Mesenchymal stem cell (in vitro differentiated cells and primary cell): ENCODE measurements around the gene SERGEF.

Experiments used
- DNase-seq: peaks from one replicate; pipeline ENCODE4 v3.0.0-alpha.2; 2013
- H2AFZ ChIP-seq: one replicate; pipeline ENCODE4 v1.6.1; 2013; ENCODE audit warnings: low read depth, mild to moderate bottlenecking, control low read depth, inconsistent platforms, low read length, moderate library complexity
- H2AK5ac ChIP-seq: 2 replicates; pipeline ENCODE4 v1.6.1; 2013; ENCODE audit warnings: low read length, moderate library complexity, mild to moderate bottlenecking, inconsistent platforms; ENCODE audit not compliant: severe bottlenecking
- H2BK120ac ChIP-seq: one replicate; pipeline ENCODE4 v1.6.1; 2013; ENCODE audit warnings: low read depth, mild to moderate bottlenecking, inconsistent platforms, low read length, moderate library complexity
- H2BK12ac ChIP-seq, 2 experiments: one replicate each; pipeline ENCODE4 v1.6.1; 2013; ENCODE audit warnings: inconsistent platforms in 2 of 2, low read length in 2 of 2, mild to moderate bottlenecking in 2 of 2, moderate library complexity in 2 of 2, control low read depth in 1 of 2
- H2BK15ac ChIP-seq: one replicate; pipeline ENCODE4 v1.6.1; 2013; ENCODE audit warnings: mild to moderate bottlenecking, low read depth, inconsistent platforms; ENCODE audit not compliant: poor library complexity, severe bottlenecking
- H2BK5ac ChIP-seq: 2 replicates; pipeline ENCODE4 v1.6.1; 2013; ENCODE audit warnings: low read depth, mild to moderate bottlenecking, low read length, control low read depth, inconsistent platforms; ENCODE audit not compliant: poor library complexity, severe bottlenecking
- H3K14ac ChIP-seq, 2 experiments: one replicate each; pipeline ENCODE4 v1.6.1; 2013; ENCODE audit warnings: inconsistent platforms in 2 of 2, low read length in 2 of 2, control low read depth in 1 of 2, mild to moderate bottlenecking in 1 of 2, moderate library complexity in 1 of 2
- H3K18ac ChIP-seq, 2 experiments: one replicate each; pipeline ENCODE4 v1.6.1; 2013; ENCODE audit warnings: inconsistent platforms in 2 of 2, low read length in 2 of 2, control low read depth in 1 of 2, low read depth in 1 of 2, mild to moderate bottlenecking in 1 of 2
- H3K23ac ChIP-seq, 2 experiments: one replicate each; pipeline ENCODE4 v1.6.1; 2013; ENCODE audit warnings: inconsistent platforms in 2 of 2, low read length in 2 of 2, mild to moderate bottlenecking in 2 of 2, moderate library complexity in 2 of 2, control low read depth in 1 of 2
- H3K27ac ChIP-seq: 2 replicates; pipeline ENCODE4 v1.5.1; 2013; ENCODE audit warnings: mild to moderate bottlenecking, moderate library complexity, low read length, control low read depth, inconsistent platforms; ENCODE audit not compliant: poor library complexity, severe bottlenecking
- H3K27me3 ChIP-seq, 2 experiments: 2 replicates each; pipeline versions ENCODE4 v1.6.1 to v1.7.0; 2013; ENCODE audit warnings: low read length in 2 of 2, mild to moderate bottlenecking in 2 of 2, moderate library complexity in 2 of 2, control low read depth in 1 of 2, inconsistent platforms in 1 of 2; ENCODE audit not compliant: control insufficient read depth in 1 of 2, insufficient read depth in 1 of 2
- H3K36me3 ChIP-seq, 2 experiments: 2 replicates each; pipeline versions ENCODE4 v1.6.1 to v1.7.0; 2013; ENCODE audit warnings: low read length in 2 of 2, control low read depth in 1 of 2, inconsistent platforms in 1 of 2, low read depth in 1 of 2, mild to moderate bottlenecking in 1 of 2; ENCODE audit not compliant: insufficient read depth in 2 of 2, control insufficient read depth in 1 of 2
- H3K4ac ChIP-seq, 2 experiments: one replicate each; pipeline ENCODE4 v1.6.1; 2013; ENCODE audit warnings: inconsistent platforms in 2 of 2, low read length in 2 of 2, mild to moderate bottlenecking in 2 of 2, moderate library complexity in 2 of 2, control low read depth in 1 of 2, low read depth in 1 of 2
- H3K4me1 ChIP-seq: 2 replicates; pipeline ENCODE4 v1.6.1; 2013; ENCODE audit warnings: low read depth, low read length, control low read depth; ENCODE audit not compliant: control insufficient read depth, insufficient read depth
- H3K4me2 ChIP-seq: 2 replicates; pipeline ENCODE4 v1.6.1; 2013; ENCODE audit warnings: low read length, mild to moderate bottlenecking, inconsistent platforms; ENCODE audit not compliant: poor library complexity, severe bottlenecking
- H3K4me3 ChIP-seq, 2 experiments: 2 replicates each; pipeline versions ENCODE4 v1.5.1 to v1.7.0; 2013; ENCODE audit warnings: low read length in 2 of 2, mild to moderate bottlenecking in 2 of 2, control low read depth in 1 of 2, low read depth in 1 of 2; ENCODE audit not compliant: insufficient read depth in 1 of 2
- H3K79me1 ChIP-seq: replicated peaks from 2 replicates; pipeline ENCODE4 v1.6.1; 2013; ENCODE audit warnings: mild to moderate bottlenecking, control low read depth, low read length, inconsistent platforms; ENCODE audit not compliant: poor library complexity, severe bottlenecking
- H3K9ac ChIP-seq: 2 replicates; pipeline ENCODE4 v1.7.0; 2013; ENCODE audit warnings: mild to moderate bottlenecking, low read length, moderate library complexity
- H3K9me3 ChIP-seq: 2 replicates; pipeline ENCODE4 v1.7.0; 2013; ENCODE audit warnings: mild to moderate bottlenecking, low read length; ENCODE audit not compliant: control insufficient read depth
- H4K8ac ChIP-seq: one replicate; pipeline ENCODE4 v1.6.1; 2013; ENCODE audit warnings: inconsistent platforms, mild to moderate bottlenecking, low read length, moderate library complexity
- H4K91ac ChIP-seq: one replicate; pipeline ENCODE4 v1.6.1; 2013; ENCODE audit warnings: mild to moderate bottlenecking, low read length, inconsistent platforms
- WGBS: methylation state at CpG from one replicate; pipeline ENCODE4 v1.1.7; 2013; ENCODE audit warnings: mixed read lengths; 5-methylcytosine and 5-hydroxymethylcytosine counted together

SERGEF gene

GRCh38 chr11:17922416-17922788 is 90.4 kb downstream of the SERGEF start:
- Histone ChIP-seq H3K27me3 (no peaks in the 10 kb centered on the region), H3K36me3 (peaks cover 0 to 3% of the 10 kb centered on the region in 2 experiments), H3K14ac (no peak overlapping the region), H3K79me1 (no peaks in the 10 kb centered on the region), H2BK12ac (no peak overlapping the region), H3K9me3 (no peaks in the 10 kb centered on the region), H3K18ac (no peak overlapping the region), H3K4ac (no peak overlapping the region), H3K23ac (no peak overlapping the region), H2BK5ac (no peak overlapping the region), H3K27ac (no peak overlapping the region), H2BK15ac (no peak overlapping the region), H3K4me2 (no peak overlapping the region), H3K9ac (no peak overlapping the region), H3K4me3 (no peak overlapping the region), H3K4me1 (peaks cover 3% of the 10 kb centered on the region), H2AFZ (no peak overlapping the region), H2BK120ac (no peak overlapping the region), H2AK5ac (no peak overlapping the region), H4K8ac (no peak overlapping the region), H4K91ac (no peak overlapping the region)
- WGBS, result 60% methylated on average over 2 of the region's 2 CpGs
- no peak for DNase-seq

DNA sequence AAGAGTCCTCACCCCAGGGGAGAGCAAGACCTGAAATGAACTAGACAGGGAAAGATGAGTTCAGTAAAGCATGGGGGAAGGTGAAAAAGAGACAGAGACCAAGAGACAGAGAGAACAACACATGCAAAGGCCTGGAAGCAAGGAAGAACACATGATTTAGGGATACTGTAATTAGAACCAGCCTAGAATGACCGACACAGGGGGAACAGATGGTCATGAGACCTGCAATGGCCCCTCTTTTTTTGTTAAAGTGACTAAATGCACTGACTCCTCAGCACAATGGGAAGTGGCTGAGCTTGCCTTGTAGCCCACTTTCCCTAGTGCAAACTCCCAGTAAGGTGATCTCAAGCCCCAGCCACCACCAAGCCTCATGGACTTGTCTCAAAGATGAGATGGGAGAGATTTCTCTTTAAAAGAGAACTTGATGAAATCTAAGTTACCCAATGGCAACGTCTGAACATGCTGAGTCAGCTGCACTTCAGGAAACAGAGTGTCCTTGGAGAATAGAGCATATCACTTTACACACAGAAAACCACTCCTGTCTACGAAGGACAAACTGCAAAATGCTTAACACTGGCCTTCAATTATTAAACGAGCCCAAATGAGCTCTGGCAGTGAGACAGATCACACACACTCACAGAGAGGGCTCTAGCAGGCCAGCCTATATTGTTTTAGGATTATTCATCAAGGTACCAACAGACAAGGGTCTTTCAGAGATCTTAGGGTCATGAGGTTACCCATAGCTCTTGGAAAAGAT is 91.0 kb downstream of the SERGEF start:
- H2AFZ ChIP-seq, result no peak overlapping the region
- no peak overlapping the region for H4K91ac ChIP-seq
- peak overlapping the region in 1 of 2 experiments; percentile 11 for H3K4ac ChIP-seq
- H2BK120ac ChIP-seq, result no peak overlapping the region
- 28% methylated on average over 4 of the region's 4 CpGs for WGBS
- H3K79me1 ChIP-seq, result no peaks in the 10 kb centered on the region
- H2BK12ac ChIP-seq, result no peak overlapping the region
- no peak overlapping the region for H2BK5ac ChIP-seq
- no peak overlapping the region for H3K4me2 ChIP-seq
- no peak overlapping the region for H3K18ac ChIP-seq
- peak; percentile 65 for DNase-seq
- no peak overlapping the region for H2AK5ac ChIP-seq
- no peaks in the 10 kb centered on the region for H3K27me3 ChIP-seq
- peaks cover 0 to 3% of the 10 kb centered on the region in 2 experiments for H3K36me3 ChIP-seq
- peak overlapping the region in 1 of 2 experiments; percentile 26 for H3K14ac ChIP-seq
- no peak overlapping the region for H3K27ac ChIP-seq
- H3K4me3 ChIP-seq, result peak overlapping the region in 1 of 2 experiments; percentile 5
- H3K9ac ChIP-seq, result no peak overlapping the region
- no peak overlapping the region for H3K23ac ChIP-seq
- H3K4me1 ChIP-seq, result peaks cover 3% of the 10 kb centered on the region
- no peak overlapping the region for H4K8ac ChIP-seq
- no peak overlapping the region for H2BK15ac ChIP-seq
- H3K9me3 ChIP-seq, result no peaks in the 10 kb centered on the region

DNA sequence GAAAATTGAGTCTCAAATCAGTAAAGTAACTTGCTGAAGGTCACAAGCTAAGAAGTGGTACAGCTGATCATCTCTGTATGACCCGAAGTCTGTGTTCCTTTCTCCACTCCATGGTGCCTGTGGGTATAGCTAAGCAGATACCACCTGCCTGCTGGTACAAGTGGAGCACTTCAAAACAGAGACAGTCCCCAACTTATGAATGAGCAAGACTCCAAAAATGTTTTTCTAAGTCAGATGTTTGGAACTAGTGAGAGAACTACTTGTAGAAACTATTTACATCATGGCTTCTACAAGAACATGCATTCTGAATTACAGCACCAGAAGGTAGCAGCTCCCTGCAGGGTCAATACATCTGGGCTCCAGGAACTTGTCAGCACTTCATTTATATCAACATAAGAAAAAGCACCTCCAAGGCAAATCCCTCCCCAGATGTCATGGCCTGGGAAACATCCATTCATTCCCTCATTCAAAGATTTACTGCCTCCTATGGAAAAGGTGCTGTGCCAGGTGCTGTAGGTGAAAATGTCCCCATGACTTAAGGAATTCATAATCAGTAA is 94.7 kb downstream of the SERGEF start:
- Histone ChIP-seq H2BK5ac (no peak overlapping the region), H3K4me1 (peaks cover 1% of the 10 kb centered on the region), H3K27ac (no peak overlapping the region), H2AFZ (no peak overlapping the region), H2AK5ac (no peak overlapping the region), H3K4ac (no peak overlapping the region), H3K79me1 (no peaks in the 10 kb centered on the region), H2BK15ac (no peak overlapping the region), H3K14ac (no peak overlapping the region), H4K8ac (no peak overlapping the region), H3K18ac (no peak overlapping the region), H3K9ac (no peak overlapping the region), H2BK120ac (no peak overlapping the region), H2BK12ac (no peak overlapping the region), H3K9me3 (no peaks in the 10 kb centered on the region), H3K23ac (no peak overlapping the region), H3K27me3 (no peaks in the 10 kb centered on the region), H3K36me3 (peaks cover 0 to 3% of the 10 kb centered on the region in 2 experiments), H3K4me2 (no peak overlapping the region), H3K4me3 (no peak overlapping the region), H4K91ac (no peak overlapping the region)
- WGBS, result 94% methylated on average over 1 of the region's 1 CpG
- no peak for DNase-seq

DNA sequence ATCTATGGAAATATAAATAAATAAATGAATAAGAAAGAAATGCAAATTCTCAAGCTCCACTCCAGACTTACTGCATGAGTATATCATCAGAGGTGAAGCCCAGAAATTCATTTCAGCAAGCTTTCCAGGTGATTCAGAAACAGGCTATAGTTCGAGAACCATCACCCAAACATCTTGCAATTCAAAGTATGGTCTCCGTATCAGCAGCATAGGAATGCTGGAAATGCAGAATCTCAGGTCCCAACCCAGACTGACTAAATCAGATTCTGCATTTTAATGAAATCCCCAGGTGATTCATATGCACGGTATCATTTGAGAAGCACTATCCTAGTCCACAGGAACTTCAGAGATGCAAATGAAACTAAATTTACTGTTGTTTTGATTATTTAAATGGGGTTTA is 95.3 kb downstream of the SERGEF start:
- Histone ChIP-seq H2BK15ac (no peak overlapping the region), H3K79me1 (no peaks in the 10 kb centered on the region), H2BK12ac (no peak overlapping the region), H3K9ac (no peak overlapping the region), H3K9me3 (no peaks in the 10 kb centered on the region), H3K14ac (no peak overlapping the region), H2BK120ac (no peak overlapping the region), H4K91ac (no peak overlapping the region), H2BK5ac (no peak overlapping the region), H2AK5ac (no peak overlapping the region), H3K27ac (no peak overlapping the region), H3K27me3 (no peaks in the 10 kb centered on the region), H3K23ac (no peak overlapping the region), H2AFZ (no peak overlapping the region), H3K4me1 (no peaks in the 10 kb centered on the region), H3K4me2 (no peak overlapping the region), H3K18ac (no peak overlapping the region), H3K36me3 (no peaks in the 10 kb centered on the region), H3K4ac (no peak overlapping the region), H3K4me3 (no peak overlapping the region), H4K8ac (no peak overlapping the region)
- 90% methylated on average over 2 of the region's 3 CpGs for WGBS
- no peak for DNase-seq
